GM12865 (cell line): ENCODE results near the gene PALB2.

ENCODE experiments used
- DNase-seq: peaks from one replicate; pipeline ENCODE4 v3.0.0; 2010; ENCODE audit warnings: low read depth
- H3K4me3 ChIP-seq: 2 replicates; pipeline ENCODE4 v1.5.1; 2011; ENCODE audit warnings: mild to moderate bottlenecking, low read depth, low read length, control low read depth
- CTCF ChIP-seq: IDR thresholded peaks from 2 replicates; pipeline ENCODE4 v1.5.1; 2011; ENCODE audit warnings: low read length, control low read depth, low read depth, inconsistent platforms; ENCODE audit not compliant: insufficient read depth; ENCODE audit errors: missing control alignments

The PALB2 gene

GRCh38 chr16:23679274-23679985 lies 38.3 kb upstream of the PALB2 start:
- peak; percentile 57 for DNase-seq
- H3K4me3 ChIP-seq: peak overlapping the region; percentile 77
- no peak for TF ChIP-seq CTCF

GRCh38 chr16:23678430-23679273 lies 37.5 kb upstream of the PALB2 start, which contains the start of gene PLK1:
TSS of gene PLK1 (plus strand) at chr16:23678889. CDS start at chr16:23678933, 44 bp downstream.
- peak; percentile 21 for TF ChIP-seq CTCF
- DNase-seq: peak; percentile 92
- peak within 1 kb of the TSS; percentile 77 for H3K4me3 ChIP-seq

GRCh38 chr16:23676924-23677480 lies 35.9 kb upstream of the PALB2 start:
- TF ChIP-seq CTCF: no peak
- no peak for DNase-seq

GRCh38 chr16:23673971-23674614 lies 33.0 kb upstream of the PALB2 start:
- H3K4me3 ChIP-seq: no peak overlapping the region
- no peak for TF ChIP-seq CTCF
- DNase-seq: peak; percentile 61

More at GRCh38 chr16:23676924-23677480, 35.9 kb upstream of the PALB2 start:
- no peak overlapping the region for H3K4me3 ChIP-seq

- TF ChIP-seq CTCF: no peak
- peak; percentile 90 for DNase-seq
- no peak overlapping the region for H3K4me3 ChIP-seq
Measured at GRCh38 chr16:23670137-23670776, 29.1 kb upstream of the PALB2 start.

- H3K4me3 ChIP-seq: no peak overlapping the region
- DNase-seq: no peak
- TF ChIP-seq CTCF: no peak
Measured at GRCh38 chr16:23668873-23669272, 27.8 kb upstream of the PALB2 start.
